AG09319 (cell line): ENCODE measurements around the gene ISG15.

Source experiments
- DNase-seq: peaks from one replicate; pipeline ENCODE4 v3.0.0-alpha.2; 2010; ENCODE audit warnings: low read depth; ENCODE audit errors: extremely low read depth
- TF ChIP-seq, protein P1 (sequence below): IDR thresholded peaks from 2 replicates; pipeline ENCODE4 v1.5.1; 2011; ENCODE audit warnings: low read depth, mild to moderate bottlenecking, inconsistent platforms, low read length, moderate library complexity

Gene ISG15

DNA sequence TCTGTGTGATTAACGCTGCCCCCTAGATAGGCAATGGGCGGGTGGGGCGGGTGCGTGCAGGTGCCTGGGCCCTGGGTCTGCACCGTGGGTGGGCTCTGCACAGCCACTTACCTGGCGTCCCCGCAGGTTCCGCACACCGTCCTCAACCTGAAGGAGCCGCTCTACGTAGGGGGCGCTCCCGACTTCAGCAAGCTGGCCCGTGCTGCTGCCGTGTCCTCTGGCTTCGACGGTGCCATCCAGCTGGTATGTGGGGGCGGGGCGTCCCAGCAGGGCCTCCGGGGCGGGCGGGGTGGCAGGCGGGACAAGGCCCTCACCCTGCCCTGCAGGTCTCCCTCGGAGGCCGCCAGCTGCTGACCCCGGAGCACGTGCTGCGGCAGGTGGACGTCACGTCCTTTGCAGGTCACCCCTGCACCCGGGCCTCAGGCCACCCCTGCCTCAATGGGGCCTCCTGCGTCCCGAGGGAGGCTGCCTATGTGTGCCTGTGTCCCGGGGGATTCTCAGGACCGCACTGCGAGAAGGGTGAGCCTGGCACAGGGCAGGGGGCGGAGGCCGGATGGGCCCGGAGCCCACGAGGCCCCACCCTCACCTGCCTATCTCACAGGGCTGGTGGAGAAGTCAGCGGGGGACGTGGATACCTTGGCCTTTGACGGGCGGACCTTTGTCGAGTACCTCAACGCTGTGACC, 38.0 kb downstream of the ISG15 start:
- TF ChIP-seq, protein P1, sequence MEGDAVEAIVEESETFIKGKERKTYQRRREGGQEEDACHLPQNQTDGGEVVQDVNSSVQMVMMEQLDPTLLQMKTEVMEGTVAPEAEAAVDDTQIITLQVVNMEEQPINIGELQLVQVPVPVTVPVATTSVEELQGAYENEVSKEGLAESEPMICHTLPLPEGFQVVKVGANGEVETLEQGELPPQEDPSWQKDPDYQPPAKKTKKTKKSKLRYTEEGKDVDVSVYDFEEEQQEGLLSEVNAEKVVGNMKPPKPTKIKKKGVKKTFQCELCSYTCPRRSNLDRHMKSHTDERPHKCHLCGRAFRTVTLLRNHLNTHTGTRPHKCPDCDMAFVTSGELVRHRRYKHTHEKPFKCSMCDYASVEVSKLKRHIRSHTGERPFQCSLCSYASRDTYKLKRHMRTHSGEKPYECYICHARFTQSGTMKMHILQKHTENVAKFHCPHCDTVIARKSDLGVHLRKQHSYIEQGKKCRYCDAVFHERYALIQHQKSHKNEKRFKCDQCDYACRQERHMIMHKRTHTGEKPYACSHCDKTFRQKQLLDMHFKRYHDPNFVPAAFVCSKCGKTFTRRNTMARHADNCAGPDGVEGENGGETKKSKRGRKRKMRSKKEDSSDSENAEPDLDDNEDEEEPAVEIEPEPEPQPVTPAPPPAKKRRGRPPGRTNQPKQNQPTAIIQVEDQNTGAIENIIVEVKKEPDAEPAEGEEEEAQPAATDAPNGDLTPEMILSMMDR: no peak
- no peak for DNase-seq

DNA sequence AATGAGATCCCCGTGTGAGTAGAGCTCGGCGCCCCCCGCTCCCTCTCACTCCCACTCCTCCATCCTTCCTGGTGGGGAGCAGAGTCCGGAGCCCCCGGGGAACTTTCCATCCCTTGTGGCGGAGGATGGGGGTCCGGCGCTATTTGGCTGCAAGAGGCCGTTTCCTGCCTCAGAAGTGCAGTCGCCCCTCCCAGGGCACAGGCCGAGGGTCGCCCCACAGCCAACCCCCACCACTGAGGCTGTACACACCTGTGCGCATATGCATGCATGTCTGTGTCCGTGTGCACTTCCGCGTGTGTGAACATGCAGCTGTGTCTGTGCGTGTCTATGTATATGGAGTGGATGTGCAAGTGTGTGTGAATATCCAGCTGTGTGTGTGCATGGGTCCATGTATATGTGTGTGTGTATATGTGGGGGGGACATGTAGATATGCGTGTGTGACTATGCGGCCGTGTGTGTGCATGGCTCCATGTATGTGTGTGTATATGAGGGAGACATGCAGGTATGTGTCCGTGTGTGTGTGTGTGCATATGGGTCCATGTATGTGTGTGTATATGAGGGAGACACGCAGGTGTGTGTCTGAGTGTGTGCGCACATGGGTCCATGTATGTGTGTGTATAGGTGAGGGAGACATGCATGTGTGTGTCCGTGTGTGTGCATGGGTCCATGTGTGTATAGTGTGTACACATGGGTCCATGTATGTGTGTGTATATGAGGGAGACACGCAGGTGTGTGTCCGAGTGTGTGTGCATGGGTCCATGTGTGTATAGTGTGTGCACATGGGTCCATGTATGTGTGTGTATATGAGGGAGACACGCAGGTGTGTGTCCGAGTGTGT, 38.9 kb downstream of the ISG15 start:
- DNase-seq: no peak
- TF ChIP-seq, protein P1: no peak

DNA sequence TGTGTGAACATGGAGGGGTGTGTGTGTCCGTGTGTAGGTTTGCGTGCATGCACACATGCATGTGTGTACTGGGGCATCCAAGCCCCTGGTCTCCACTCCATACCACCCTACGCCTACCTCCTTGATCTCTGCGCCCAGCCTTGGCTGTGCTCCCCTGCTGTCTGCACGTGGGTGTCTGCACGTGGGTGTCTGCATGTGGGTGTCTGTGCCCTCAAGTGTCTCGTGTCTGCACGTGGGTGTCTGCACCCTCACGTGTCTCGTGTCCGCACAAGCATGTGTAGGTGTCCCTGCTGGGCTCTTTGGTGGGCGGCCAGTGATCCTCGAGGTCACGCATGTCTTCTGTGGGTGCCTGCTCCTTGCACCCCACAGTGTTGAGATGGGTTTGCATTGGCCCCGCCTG, 39.7 kb downstream of the ISG15 start:
- TF ChIP-seq, protein P1: no peak
- DNase-seq: no peak

DNA sequence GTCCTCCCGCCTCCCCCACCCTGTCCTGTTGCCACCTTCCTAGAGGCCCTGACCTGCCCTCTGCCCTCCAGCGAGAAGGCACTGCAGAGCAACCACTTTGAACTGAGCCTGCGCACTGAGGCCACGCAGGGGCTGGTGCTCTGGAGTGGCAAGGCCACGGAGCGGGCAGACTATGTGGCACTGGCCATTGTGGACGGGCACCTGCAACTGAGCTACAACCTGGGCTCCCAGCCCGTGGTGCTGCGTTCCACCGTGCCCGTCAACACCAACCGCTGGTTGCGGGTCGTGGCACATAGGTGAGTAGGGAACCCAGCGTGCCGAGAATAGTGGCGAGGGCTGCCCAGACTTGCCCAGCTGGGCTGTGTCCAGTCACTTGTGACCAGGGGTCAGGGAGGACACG, 40.4 kb downstream of the ISG15 start:
- TF ChIP-seq, protein P1: no peak
- no peak for DNase-seq

DNA sequence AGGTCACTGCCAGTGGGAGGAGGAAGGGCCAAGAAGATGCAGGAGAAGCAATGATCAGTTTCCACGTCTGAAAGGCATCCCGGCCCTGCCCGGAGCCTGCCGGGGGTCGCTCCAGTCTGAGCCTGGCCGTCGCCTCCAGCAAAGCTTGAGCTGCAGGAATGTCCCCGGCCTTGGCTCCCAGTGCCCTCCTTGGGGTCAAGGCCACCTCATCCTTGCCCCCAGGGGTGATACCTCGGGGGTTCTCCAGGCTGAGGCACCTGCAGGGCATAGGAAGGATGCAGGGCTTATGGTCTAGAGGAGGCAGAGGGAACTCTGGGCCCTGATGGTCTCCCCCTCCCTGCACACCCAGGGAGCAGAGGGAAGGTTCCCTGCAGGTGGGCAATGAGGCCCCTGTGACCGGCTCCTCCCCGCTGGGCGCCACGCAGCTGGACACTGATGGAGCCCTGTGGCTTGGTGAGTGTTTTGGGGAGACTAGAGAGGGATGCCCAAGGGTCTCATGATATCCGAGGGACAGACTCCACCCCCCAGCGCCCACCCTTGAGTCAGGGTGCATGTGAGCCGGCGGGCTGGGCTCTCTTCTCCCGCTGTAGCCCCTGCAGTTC, 40.9 kb downstream of the ISG15 start:
- no peak for DNase-seq
- TF ChIP-seq, protein P1: no peak

DNA sequence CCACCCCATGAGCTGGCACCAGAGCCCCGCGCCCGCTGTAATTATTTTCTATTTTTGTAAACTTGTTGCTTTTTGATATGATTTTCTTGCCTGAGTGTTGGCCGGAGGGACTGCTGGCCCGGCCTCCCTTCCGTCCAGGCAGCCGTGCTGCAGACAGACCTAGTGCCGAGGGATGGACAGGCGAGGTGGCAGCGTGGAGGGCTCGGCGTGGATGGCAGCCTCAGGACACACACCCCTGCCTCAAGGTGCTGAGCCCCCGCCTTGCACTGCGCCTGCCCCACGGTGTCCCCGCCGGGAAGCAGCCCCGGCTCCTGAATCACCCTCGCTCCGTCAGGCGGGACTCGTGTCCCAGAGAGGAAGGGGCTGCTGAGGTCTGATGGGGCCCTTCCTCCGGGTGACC, 41.7 kb downstream of the ISG15 start:
- no peak for DNase-seq
- TF ChIP-seq, protein P1: no peak
